ENCODE data around the gene RPL27.

- TF ChIP-seq CTCF (IDR thresholded peaks at IDR 0.05; ENCODE audit: borderline replicate concordance, extremely low read depth, low read length, poor library complexity, severe bottlenecking), result no peak
- peak; percentile 92 for TF ChIP-seq EZH2 (IDR thresholded peaks at IDR 0.05; ENCODE audit: borderline replicate concordance, low read depth, low read length, severe bottlenecking)
Observed at GRCh38 chr17:43021741-43022512, 23.7 kb downstream of the RPL27 start, which contains the start of gene VAT1.
